ENCODE data around the gene AGPAT2. TPM values are rescaled to one million over a fixed set of nuclear protein-coding genes. Genes with fewer than 3 reads are reported as not detected.
A peak's percentile ranks its signal among the peaks of the same experiment; 100 is the strongest.

Gene AGPAT2
- total and polyA plus RNA-seq, 2 of the 4 experiments (the other 2 are of a cell fraction): 16.1 to 39.5 TPM

GRCh38 chr9:136684339-136684738 lies 2.9 kb downstream of the AGPAT2 start:
- no peak overlapping the region for H3K23ac ChIP-seq (ENCODE audit: low read depth, low read length)
- dilution Hi-C loops (cut with HindIII; ENCODE audit: low sequenced_read_pairs, unreplicated experiment): no loop called here

More at GRCh38 chr9:136684339-136684738, 2.9 kb downstream of the AGPAT2 start:
- Histone ChIP-seq H2AK9ac (replicated peaks; ENCODE audit: low read depth, low read length, poor library complexity) (peak overlapping the region; percentile 25), H3K4me2 (ENCODE audit: low read depth, low read length) (no peak overlapping the region), H3K36me3 (ENCODE audit: control insufficient read depth, insufficient read depth, low read length) (no peaks in the 10 kb centered on the region), H3K4me1 (ENCODE audit: control insufficient read depth, insufficient read depth, low read length) (peaks cover 4% of the 10 kb centered on the region), H4K5ac (ENCODE audit: low read depth, low read length) (no peak overlapping the region), H3K9me3 (ENCODE audit: control insufficient read depth, insufficient read depth, low read length) (no peaks in the 10 kb centered on the region), H3K9ac (ENCODE audit: low read depth, low read length) (no peak overlapping the region), H3K14ac (replicated peaks; ENCODE audit: low read depth, low read length) (no peak overlapping the region), H4K91ac (ENCODE audit: insufficient read depth, low read depth, low read length) (no peak overlapping the region), H3K18ac (ENCODE audit: low read depth, low read length) (no peak overlapping the region), H4K20me1 (ENCODE audit: insufficient read depth, low read length) (peaks cover 16% of the 10 kb centered on the region; the same call in 1 of the 2 replicates), H3K9me1 (ENCODE audit: insufficient read depth, low read length) (no peaks in the 10 kb centered on the region), H3K79me1 (ENCODE audit: low read depth in 1 of 2, low read length in 2 of 2) (peaks cover 18 to 42% of the 10 kb centered on the region in 2 experiments), H3K4ac (ENCODE audit: low read depth, low read length) (no peak overlapping the region), H3K4me3 (ENCODE audit: insufficient read depth, low read depth, low read length) (no peak overlapping the region), H3K27ac (ENCODE audit: insufficient read depth, low read length) (no peak overlapping the region), H2BK20ac (ENCODE audit: low read depth, low read length) (no peak overlapping the region), H4K8ac (ENCODE audit: low read depth in 2 of 2, low read length in 2 of 2) (no peak overlapping the region), H2AK5ac (ENCODE audit: low read depth, low read length) (no peak overlapping the region), H2BK15ac (ENCODE audit: low read depth, low read length) (no peak overlapping the region), H3K56ac (ENCODE audit: extremely low read depth, insufficient read depth, low read length) (no peak overlapping the region), H2BK120ac (ENCODE audit: low read depth, low read length) (no peak overlapping the region), H2BK5ac (ENCODE audit: low read depth, low read length, poor library complexity, severe bottlenecking) (no peak overlapping the region), H3K27me3 (ENCODE audit: control insufficient read depth, insufficient read depth, low read length) (no peaks in the 10 kb centered on the region; the same call in 1 of the 2 replicates), H2AFZ (replicated peaks; ENCODE audit: low read length, poor library complexity) (no peak overlapping the region)
- intact Hi-C loops (cut with micrococcal nuclease) (no loop called here), in situ Hi-C loops (cut with MboI; ENCODE audit: low sequenced_read_pairs) (no loop called here)
- TF ChIP-seq MAZ (IDR thresholded peaks at IDR 0.05; ENCODE audit: borderline replicate concordance, low read depth, low read length) (no peak), MAFK (IDR thresholded peaks at IDR 0.05; ENCODE audit: low read depth, low read length) (no peak), FOS (IDR thresholded peaks at IDR 0.05; ENCODE audit: low read depth, low read length) (no peak), RAD21 (IDR thresholded peaks at IDR 0.05; ENCODE audit: low read length) (no peak), SMC3 (IDR thresholded peaks at IDR 0.05; ENCODE audit: low read depth, low read length) (no peak), CHD1 (IDR thresholded peaks at IDR 0.05; ENCODE audit: low read depth, low read length) (no peak), MXI1 (IDR thresholded peaks at IDR 0.05; ENCODE audit: borderline replicate concordance, low read depth, low read length) (no peak), RCOR1 (IDR thresholded peaks at IDR 0.05; ENCODE audit: insufficient replicate concordance, low read length) (no peak), RFX5 (IDR thresholded peaks at IDR 0.05; ENCODE audit: low read depth, low read length) (no peak), BHLHE40 (IDR thresholded peaks at IDR 0.05; ENCODE audit: low read depth, low read length) (no peak), CTCF (conservative IDR thresholded peaks at IDR 0.05; ENCODE audit: low read depth, low read length) (no peak), CEBPB (IDR thresholded peaks at IDR 0.05; ENCODE audit: low read depth, low read length) (no peak), NFE2L2 (IDR thresholded peaks at IDR 0.05; ENCODE audit: low read depth, low read length) (no peak), POLR2A (IDR thresholded peaks at IDR 0.05; ENCODE audit: low read depth, low read length) (no peak)
- TF ChIP-seq, protein P1, sequence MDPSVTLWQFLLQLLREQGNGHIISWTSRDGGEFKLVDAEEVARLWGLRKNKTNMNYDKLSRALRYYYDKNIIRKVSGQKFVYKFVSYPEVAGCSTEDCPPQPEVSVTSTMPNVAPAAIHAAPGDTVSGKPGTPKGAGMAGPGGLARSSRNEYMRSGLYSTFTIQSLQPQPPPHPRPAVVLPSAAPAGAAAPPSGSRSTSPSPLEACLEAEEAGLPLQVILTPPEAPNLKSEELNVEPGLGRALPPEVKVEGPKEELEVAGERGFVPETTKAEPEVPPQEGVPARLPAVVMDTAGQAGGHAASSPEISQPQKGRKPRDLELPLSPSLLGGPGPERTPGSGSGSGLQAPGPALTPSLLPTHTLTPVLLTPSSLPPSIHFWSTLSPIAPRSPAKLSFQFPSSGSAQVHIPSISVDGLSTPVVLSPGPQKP (IDR thresholded peaks at IDR 0.05; ENCODE audit: borderline replicate concordance, low read depth, low read length): no peak
- TF ChIP-seq, protein P2, sequence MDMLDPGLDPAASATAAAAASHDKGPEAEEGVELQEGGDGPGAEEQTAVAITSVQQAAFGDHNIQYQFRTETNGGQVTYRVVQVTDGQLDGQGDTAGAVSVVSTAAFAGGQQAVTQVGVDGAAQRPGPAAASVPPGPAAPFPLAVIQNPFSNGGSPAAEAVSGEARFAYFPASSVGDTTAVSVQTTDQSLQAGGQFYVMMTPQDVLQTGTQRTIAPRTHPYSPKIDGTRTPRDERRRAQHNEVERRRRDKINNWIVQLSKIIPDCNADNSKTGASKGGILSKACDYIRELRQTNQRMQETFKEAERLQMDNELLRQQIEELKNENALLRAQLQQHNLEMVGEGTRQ (IDR thresholded peaks at IDR 0.05; ENCODE audit: low read depth, low read length): no peak
- CTCF ChIA-PET: no interaction called here
- DNase-seq: no peak
- 81% methylated on average over 4 of the region's 15 CpGs; no CpG with 5 or more reads in 1 of the 2 experiments for WGBS, 2 experiments (ENCODE audit: extremely low coverage in 2 of 2, insufficient read length in 1 of 2)
- POLR2A ChIA-PET (ENCODE audit: unreplicated experiment): no interaction called here
- no peak for ATAC-seq (ENCODE audit: low read depth)
- BruUV-seq (replicated peaks): no TSS peak

Data from IMR-90 (cell line).